KOPT-K1 (cell line): Measurements from ENCODE around the gene CHST1.

ENCODE experiments used
- H3K27ac ChIP-seq: fragments of 200-600 bp; sonication (generic); 2 replicates; pipeline ENCODE4 v1.5.1; 2016; ENCODE audit warnings: antibody characterized with exemption, mild to moderate bottlenecking, low read depth, low read length; ENCODE audit not compliant: poor library complexity, severe bottlenecking
- H3K36me3 ChIP-seq: fragments of 200-600 bp; sonication (generic); 2 replicates; pipeline ENCODE4 v1.5.1; 2017; ENCODE audit warnings: antibody characterized with exemption, mild to moderate bottlenecking, low read length, moderate library complexity; ENCODE audit not compliant: insufficient read depth
- H3K9me3 ChIP-seq: fragments of 200-600 bp; sonication (generic); 2 replicates; pipeline ENCODE4 v1.5.1; 2017; ENCODE audit warnings: antibody characterized with exemption, low read length, mild to moderate bottlenecking; ENCODE audit not compliant: insufficient read depth, poor library complexity, severe bottlenecking

Gene CHST1

GRCh38 chr11:45665206-45665932 lies at the start of gene CHST1:
CHST1 (minus strand) TSS chr11:45665622; CDS start chr11:45650923, 14,699 bp downstream.
- Histone ChIP-seq H3K27ac (peak within 1 kb of the TSS; percentile 7), H3K36me3 (no peaks in the 10 kb centered on the region), H3K9me3 (no peaks in the 10 kb centered on the region)

DNA sequence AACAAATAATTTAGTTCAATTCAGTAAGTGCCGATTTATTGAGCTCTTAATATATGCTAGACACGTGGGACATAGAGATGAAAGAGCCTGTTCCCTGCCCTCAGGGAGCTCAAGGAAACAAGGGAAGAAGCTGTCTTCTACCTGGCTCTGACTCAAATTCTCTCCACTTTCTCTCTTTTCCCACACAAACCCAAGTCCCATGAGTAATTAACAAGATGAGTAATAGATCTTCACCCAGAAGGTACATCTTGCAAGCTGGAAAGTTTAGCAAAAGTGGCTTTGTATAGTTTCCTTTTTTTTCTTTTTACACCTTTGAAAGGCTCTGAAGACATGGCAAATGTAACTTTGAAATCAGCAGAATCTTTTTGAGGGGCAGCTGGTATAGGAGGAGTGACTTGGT lies 48.2 kb upstream of the CHST1 start:
- no peaks in the 10 kb centered on the region for H3K9me3 ChIP-seq
- H3K36me3 ChIP-seq: no peaks in the 10 kb centered on the region
- H3K27ac ChIP-seq: no peak overlapping the region

- H3K27ac ChIP-seq: no peak overlapping the region
- H3K36me3 ChIP-seq: no peaks in the 10 kb centered on the region
- H3K9me3 ChIP-seq: peaks cover 5% of the 10 kb centered on the region
These were observed 45.1 kb upstream of the CHST1 start for GRCh38 chr11:45710561-45710960.

DNA sequence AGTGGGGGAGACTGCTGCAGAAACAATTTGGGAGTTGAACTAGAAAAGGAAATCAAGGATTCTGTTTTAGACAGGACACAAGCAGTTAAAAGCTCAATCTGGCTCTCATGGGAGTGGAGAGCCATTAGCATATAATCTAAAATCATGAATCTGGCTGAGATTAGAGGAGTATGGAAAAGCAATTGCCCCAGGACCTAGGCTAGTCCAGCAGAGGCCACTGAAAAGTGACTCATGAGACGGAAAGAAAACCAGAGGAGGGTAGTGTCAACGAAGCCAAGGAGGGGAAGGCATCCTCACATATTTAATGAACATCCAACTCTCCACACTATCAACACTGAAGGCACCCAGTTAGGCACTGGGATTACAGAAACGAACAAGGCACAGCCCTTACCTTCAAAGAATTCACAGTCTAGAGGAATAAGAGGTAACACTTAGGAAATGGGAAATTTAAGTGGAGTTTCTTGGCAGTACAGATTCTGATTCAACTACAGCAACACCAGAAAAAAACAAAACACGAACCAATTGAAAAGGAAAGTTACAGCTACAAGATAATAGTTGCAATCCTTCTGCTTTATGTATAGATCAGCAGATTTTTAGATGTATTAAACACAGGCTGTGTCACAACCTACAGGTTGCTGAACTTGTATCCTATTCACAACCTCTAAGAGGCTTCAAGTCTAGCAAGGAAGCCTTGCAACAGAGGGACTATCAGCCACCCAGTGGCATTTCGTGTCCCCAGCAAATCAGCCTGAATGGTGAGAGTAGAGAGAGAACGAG lies 43.7 kb upstream of the CHST1 start:
- peaks cover 5% of the 10 kb centered on the region for H3K9me3 ChIP-seq
- no peak overlapping the region for H3K27ac ChIP-seq
- no peaks in the 10 kb centered on the region for H3K36me3 ChIP-seq

DNA sequence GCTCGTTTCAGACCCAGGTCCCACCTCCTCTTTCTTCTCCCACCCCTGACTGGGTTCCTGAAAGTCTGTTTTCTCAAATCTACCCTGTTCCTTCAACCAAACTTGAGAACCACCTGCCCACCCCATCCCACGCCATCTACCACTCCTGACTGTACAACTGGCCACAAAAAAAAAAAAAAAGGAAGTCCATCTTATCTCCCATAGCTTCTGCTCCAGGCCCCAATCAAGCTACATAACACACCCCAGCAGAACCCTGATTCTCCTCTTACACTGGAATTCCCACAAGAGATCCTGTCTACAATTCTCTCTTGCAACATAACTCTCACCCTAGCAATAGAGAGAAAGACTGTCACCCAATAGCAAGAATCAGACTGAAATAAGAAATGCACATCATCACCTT lies 39.2 kb upstream of the CHST1 start:
- no peak overlapping the region for H3K27ac ChIP-seq
- peaks cover 12% of the 10 kb centered on the region for H3K9me3 ChIP-seq
- no peaks in the 10 kb centered on the region for H3K36me3 ChIP-seq

DNA sequence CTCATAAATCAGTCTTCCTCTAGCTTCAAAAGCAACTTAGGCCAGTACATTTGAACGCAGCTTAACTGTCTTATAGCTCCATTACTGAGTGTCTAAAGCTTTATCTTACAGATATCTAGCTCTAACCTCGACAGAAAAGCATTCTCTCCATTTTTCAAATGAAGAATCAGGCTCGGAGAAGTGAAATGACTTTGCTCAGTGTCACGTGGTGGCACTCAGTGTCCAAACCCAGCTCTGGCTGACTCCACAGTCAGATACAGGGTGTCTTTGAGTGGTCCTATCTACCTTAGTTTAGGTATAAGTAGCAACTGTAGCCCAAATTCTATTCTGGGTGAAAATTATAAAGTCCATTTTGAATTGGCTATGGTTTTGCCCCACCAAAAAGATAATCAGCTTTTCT lies 38.7 kb upstream of the CHST1 start:
- no peaks in the 10 kb centered on the region for H3K36me3 ChIP-seq
- peaks cover 15% of the 10 kb centered on the region for H3K9me3 ChIP-seq
- H3K27ac ChIP-seq: no peak overlapping the region

DNA sequence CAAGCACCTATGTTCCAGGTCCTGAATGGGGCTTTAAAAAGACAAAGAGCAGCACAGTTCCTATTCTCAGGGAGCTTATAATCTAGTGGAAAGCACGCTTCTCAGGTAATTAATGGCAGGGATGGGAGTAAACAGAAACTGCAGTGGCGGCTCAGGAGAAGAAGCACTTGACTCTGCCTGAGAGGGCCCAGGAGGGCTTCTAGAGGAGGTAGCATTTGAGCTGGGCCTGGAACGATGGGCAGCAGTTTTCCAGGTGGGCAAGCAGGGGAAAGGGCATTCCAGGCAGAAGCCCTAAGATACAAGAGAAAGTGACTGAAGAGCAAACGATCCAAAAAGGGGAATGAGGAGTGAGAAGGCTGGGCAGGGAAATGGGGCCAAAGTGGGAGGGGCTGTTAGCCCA lies 37.1 kb upstream of the CHST1 start:
- Histone ChIP-seq H3K27ac (no peak overlapping the region), H3K9me3 (peaks cover 10% of the 10 kb centered on the region), H3K36me3 (no peaks in the 10 kb centered on the region)

GRCh38 chr11:45698777-45699497 lies 33.5 kb upstream of the CHST1 start:
- H3K36me3 ChIP-seq: no peaks in the 10 kb centered on the region
- H3K27ac ChIP-seq: peak overlapping the region; percentile 87
- H3K9me3 ChIP-seq: peaks cover 10% of the 10 kb centered on the region

DNA sequence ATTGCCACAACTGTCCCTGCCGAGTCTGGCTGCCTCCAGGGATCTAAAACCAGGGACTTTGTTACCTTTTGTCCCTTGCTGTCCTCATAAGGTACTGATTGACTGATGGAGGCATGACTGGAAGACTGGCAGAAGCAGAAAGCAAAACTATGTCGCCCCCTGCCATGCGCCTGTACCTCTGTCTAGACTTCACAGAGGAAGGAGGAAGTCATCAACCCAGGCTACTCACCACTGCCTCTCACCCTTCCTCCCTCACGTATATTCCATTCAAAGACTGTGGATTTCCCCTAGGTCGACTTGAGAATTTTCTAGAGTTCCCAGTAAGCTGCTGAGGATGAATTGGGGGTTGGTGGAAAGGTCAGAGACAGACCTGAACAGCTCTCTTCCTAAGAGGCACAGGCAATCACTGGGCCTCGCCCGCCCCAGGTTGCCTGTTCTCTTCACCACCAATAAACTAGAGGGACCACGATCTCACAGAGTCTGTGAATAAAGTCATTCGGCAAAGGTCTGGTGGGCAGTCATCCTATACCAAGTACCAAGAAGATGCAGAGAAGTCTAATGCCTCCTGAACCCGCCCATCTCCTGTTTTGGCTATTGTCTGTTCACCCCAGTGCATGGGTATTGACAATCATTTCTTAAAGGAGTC lies 27.5 kb upstream of the CHST1 start:
- H3K27ac ChIP-seq: peak overlapping the region; percentile 7
- H3K36me3 ChIP-seq: no peaks in the 10 kb centered on the region
- H3K9me3 ChIP-seq: no peaks in the 10 kb centered on the region

DNA sequence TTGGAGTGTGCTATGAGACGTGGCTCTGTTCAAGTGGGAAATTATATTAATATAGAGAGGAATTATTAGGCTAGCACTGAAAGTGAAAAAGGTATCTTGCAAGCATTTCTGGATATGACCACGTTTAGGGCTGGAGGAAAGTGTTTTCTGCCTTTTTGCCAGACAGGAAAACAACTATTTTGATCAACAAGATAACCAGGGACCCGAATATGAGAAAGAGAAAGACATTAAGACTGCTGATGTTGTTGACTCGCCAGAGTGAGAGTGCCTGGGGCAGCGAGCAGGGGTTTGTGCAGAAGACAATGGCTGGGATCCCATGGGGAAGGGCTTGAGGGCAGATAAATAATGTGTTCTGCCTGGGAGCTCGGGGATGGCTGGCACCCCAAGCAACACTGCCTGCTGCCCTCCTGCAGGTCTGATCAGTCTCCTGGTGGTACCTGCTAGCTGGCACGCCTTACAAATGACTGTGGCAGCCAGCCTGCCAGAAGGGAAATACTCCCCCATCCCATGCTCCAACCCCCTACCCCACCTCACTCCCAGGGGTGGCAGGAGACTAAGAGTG lies 23.1 kb upstream of the CHST1 start:
- no peaks in the 10 kb centered on the region for H3K9me3 ChIP-seq
- H3K27ac ChIP-seq: no peak overlapping the region
- no peaks in the 10 kb centered on the region for H3K36me3 ChIP-seq

DNA sequence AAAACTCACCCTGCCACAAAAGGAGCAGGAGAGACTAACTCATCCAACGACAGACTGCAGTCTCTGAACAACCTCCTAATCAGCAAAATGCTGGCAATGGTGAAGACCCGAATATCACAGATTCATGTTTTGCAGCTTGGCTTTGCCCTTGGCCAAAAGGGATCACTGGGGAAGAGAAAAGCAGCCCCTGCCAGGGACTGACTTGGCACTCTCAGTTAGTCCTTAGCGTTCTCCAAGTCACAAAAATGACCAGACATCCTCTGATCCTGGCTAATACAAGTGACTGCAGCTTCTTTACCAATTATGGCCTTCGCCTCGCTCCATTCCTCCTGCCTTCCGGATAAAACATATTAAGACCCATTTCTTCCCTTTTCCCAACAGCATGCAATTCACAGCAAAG lies 22.4 kb upstream of the CHST1 start:
- Histone ChIP-seq H3K36me3 (no peaks in the 10 kb centered on the region), H3K9me3 (no peaks in the 10 kb centered on the region), H3K27ac (no peak overlapping the region)

- H3K36me3 ChIP-seq: no peaks in the 10 kb centered on the region
- no peak overlapping the region for H3K27ac ChIP-seq
- H3K9me3 ChIP-seq: no peaks in the 10 kb centered on the region
These were observed 20.6 kb upstream of the CHST1 start for GRCh38 chr11:45685964-45686537.

GRCh38 chr11:45684440-45684839 lies 19.0 kb upstream of the CHST1 start:
- H3K36me3 ChIP-seq: no peaks in the 10 kb centered on the region
- H3K9me3 ChIP-seq: no peaks in the 10 kb centered on the region
- peak overlapping the region; percentile 57 for H3K27ac ChIP-seq

- peak overlapping the region; percentile 57 for H3K27ac ChIP-seq
- H3K9me3 ChIP-seq: no peaks in the 10 kb centered on the region
- H3K36me3 ChIP-seq: no peaks in the 10 kb centered on the region
These were observed 18.0 kb upstream of the CHST1 start for GRCh38 chr11:45683271-45684058.
